Urinary bladder (tissue), 4 donors: ENCODE results near the gene F11. TPM values are rescaled to one million over a fixed set of nuclear protein-coding genes. Genes with fewer than 3 reads are reported as not detected.
A peak's percentile ranks its signal among the peaks of the same experiment; 100 is the strongest.

Source experiments
- DNase-seq: peaks from one replicate; pipeline ENCODE4 v3.0.0-alpha.2; 2015; ENCODE audit errors: extremely low spot score
- H3K27ac ChIP-seq: one replicate; pipeline ENCODE4 v1.5.1; 2013; ENCODE audit warnings: low read depth, mild to moderate bottlenecking, moderate library complexity
- H3K36me3 ChIP-seq: one replicate; pipeline ENCODE4 v1.6.1; 2013; ENCODE audit warnings: mild to moderate bottlenecking, moderate library complexity; ENCODE audit not compliant: insufficient read depth
- H3K4me1 ChIP-seq: one replicate; pipeline ENCODE4 v1.6.1; 2013; ENCODE audit warnings: mild to moderate bottlenecking, moderate library complexity; ENCODE audit not compliant: insufficient read depth
- H3K4me3 ChIP-seq: one replicate; pipeline ENCODE4 v1.5.1; 2013; ENCODE audit warnings: low read depth, low read length
- WGBS: extraction: QIAGEN DNeasy Blood & Tissue Kit; methylation state at CpG from one replicate; pipeline ENCODE4 v1.1.7; 2013; 5-methylcytosine and 5-hydroxymethylcytosine counted together
- polyA plus RNA-seq: library from polyadenylated mRNA; stranded (reverse); fragments of 200-250 nt; gene quantifications from one replicate; pipeline ENCODE4 v1.2.3, GENCODE V29; 2013
- total RNA-seq: library from RNA; depleted of rRNA; stranded (reverse); fragments of >200 nt; gene quantifications from one replicate; pipeline ENCODE4 v1.2.3, GENCODE V29; 2014
- donor health status: healthy with polysubstance abuse.
- donor health status: healthy.

Gene F11
- total RNA-seq, result not detected
- 0.04 TPM for polyA plus RNA-seq

DNA sequence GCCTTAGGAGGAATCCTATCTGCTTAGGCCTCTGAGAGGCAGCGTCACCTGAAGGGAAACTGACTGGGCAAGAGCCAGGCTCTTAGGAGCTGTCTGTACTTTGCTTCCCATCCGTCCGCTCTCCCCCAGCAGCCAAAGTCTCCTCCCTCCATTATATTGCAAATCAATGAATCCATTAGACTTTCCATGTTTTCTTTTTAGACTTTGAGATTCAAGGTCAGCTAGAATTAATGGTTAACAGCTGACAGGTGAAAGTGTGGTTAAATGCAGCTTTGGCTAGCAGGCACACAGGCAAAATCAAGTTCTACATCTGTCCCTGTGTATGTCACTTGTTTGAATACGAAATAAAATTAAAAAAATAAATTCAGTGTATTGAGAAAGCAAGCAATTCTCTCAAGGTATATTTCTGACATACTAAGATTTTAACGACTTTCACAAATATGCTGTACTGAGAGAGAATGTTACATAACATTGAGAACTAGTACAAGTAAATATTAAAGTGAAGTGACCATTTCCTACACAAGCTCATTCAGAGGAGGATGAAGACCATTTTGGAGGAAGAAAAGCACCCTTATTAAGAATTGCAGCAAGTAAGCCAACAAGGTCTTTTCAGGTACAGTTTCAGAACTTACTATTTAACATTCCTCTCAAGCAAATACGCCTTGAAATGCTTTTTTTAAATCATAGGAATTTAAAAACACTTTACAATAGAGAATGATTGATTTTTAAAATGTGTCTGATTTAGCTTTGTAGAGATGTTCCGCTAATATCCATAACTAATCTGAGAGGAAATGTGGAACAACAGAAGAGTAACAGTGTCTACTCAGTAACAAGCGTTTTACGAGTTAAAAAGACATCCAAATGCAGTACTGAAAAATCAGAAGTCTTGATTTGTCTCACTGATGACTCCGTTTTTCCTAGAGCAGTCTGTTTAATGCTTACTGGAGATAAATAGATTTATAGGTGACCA is at the start of gene F11:
Gene F11, plus strand, starts transcription at position 507 of the 970 bp plus-strand sequence. CDS start 948 bp downstream, outside the sequence.
- no peak for DNase-seq
- Histone ChIP-seq H3K4me3 (peak within 1 kb of the TSS; percentile 9), H3K36me3 (no peaks in the 10 kb centered on the region), H3K4me1 (no peaks in the 10 kb centered on the region), H3K27ac (no peak within 1 kb of the TSS)
- WGBS, result 68% methylated on average over 10 of the region's 10 CpGs

- H3K4me1 ChIP-seq, result no peaks in the 10 kb centered on the region
- no peak overlapping the region for H3K27ac ChIP-seq
- DNase-seq, result peak; percentile 17
- 51% methylated on average over 8 of the region's 8 CpGs for WGBS
- no peaks in the 10 kb centered on the region for H3K36me3 ChIP-seq
- no peak overlapping the region for H3K4me3 ChIP-seq
These were observed 49.4 kb upstream of the F11 start for GRCh38 chr4:186216465-186217024.

DNA sequence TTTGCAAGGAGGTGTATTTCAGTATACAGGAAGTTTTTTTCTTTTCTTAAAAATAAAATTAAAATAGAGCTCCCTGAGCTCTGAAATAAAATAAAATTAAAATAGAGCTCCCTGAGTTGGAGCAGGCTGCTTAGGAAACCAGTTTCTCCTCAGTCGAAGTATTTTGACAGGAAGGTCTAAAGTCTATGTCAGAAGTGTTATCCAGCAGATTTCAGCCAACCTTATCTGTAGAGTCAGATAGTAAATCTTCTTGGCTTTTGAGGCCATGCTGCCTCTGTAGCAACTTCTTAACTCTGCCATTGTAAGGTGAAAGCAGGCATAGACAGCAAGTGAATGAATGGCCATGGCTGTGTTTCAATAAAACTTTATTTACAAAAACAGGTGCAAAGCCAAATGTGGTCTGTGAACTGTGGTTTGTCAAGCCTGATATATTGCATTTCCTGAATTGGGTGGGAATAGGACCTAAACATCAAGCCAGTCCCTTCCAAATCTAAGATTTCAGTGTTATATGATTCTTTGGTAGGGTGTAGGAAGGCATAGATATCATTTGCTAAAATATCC is 48.2 kb upstream of the F11 start:
- H3K4me1 ChIP-seq, result no peaks in the 10 kb centered on the region
- no peaks in the 10 kb centered on the region for H3K36me3 ChIP-seq
- no peak overlapping the region for H3K4me3 ChIP-seq
- no peak for DNase-seq
- WGBS, result 33% methylated on average over 1 of the region's 1 CpG
- H3K27ac ChIP-seq, result no peak overlapping the region

GRCh38 chr4:186221624-186222023 is 44.4 kb upstream of the F11 start:
- Histone ChIP-seq H3K27ac (no peak overlapping the region), H3K4me3 (no peak overlapping the region), H3K4me1 (no peaks in the 10 kb centered on the region), H3K36me3 (no peaks in the 10 kb centered on the region)
- WGBS, result 85% methylated on average over 1 of the region's 1 CpG
- no peak for DNase-seq

GRCh38 chr4:186225848-186226247 is 40.1 kb upstream of the F11 start:
- no peak for DNase-seq
- Histone ChIP-seq H3K4me3 (no peak overlapping the region), H3K4me1 (no peaks in the 10 kb centered on the region), H3K27ac (no peak overlapping the region), H3K36me3 (no peaks in the 10 kb centered on the region)

GRCh38 chr4:186226521-186227189 is 39.3 kb upstream of the F11 start:
- 95% methylated on average over 3 of the region's 3 CpGs for WGBS
- H3K36me3 ChIP-seq, result no peaks in the 10 kb centered on the region
- H3K27ac ChIP-seq, result no peak overlapping the region
- no peak for DNase-seq
- H3K4me1 ChIP-seq, result no peaks in the 10 kb centered on the region
- H3K4me3 ChIP-seq, result no peak overlapping the region

DNA sequence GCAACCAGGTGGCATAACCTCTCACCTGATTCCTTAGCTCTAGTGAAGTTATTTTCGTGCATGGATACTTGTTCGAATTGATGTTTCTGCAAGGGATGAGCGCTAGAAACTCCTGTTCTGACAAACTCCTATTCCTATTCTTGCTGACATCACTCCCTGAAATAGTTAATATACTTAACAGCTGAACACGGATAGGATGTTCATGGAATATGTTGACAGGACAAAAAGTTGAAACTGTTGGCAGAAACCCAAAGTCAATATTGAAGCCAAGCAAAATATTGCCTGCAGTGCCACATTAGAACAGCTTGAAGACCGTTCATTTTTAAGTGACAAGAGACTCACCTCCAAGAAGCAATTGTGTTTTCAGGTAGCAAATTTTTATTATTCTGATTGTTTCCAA is 38.8 kb upstream of the F11 start, which contains the start of gene KLKB1:
Gene KLKB1, plus strand, starts transcription at position 287 of the 400 bp plus-strand sequence. CDS start 689 bp downstream, outside the sequence.
- no peak for DNase-seq
- WGBS, result 74% methylated on average over 5 of the region's 5 CpGs
- H3K4me3 ChIP-seq, result no peak within 1 kb of the TSS
- no peaks in the 10 kb centered on the region for H3K36me3 ChIP-seq
- no peak within 1 kb of the TSS for H3K27ac ChIP-seq
- no peaks in the 10 kb centered on the region for H3K4me1 ChIP-seq

- WGBS, result 13% methylated on average over 2 of the region's 2 CpGs
- no peak for DNase-seq
- H3K4me1 ChIP-seq, result no peaks in the 10 kb centered on the region
- H3K27ac ChIP-seq, result no peak overlapping the region
- no peak overlapping the region for H3K4me3 ChIP-seq
- no peaks in the 10 kb centered on the region for H3K36me3 ChIP-seq
These were observed 38.1 kb upstream of the F11 start for GRCh38 chr4:186227744-186228513.

GRCh38 chr4:186228514-186228894 is 37.5 kb upstream of the F11 start:
- Histone ChIP-seq H3K4me1 (no peaks in the 10 kb centered on the region), H3K36me3 (no peaks in the 10 kb centered on the region), H3K4me3 (no peak overlapping the region), H3K27ac (no peak overlapping the region)
- WGBS, result 35% methylated on average over 2 of the region's 2 CpGs
- DNase-seq, result no peak

GRCh38 chr4:186234367-186234766 is 31.6 kb upstream of the F11 start:
- Histone ChIP-seq H3K36me3 (no peaks in the 10 kb centered on the region), H3K4me1 (no peaks in the 10 kb centered on the region), H3K4me3 (no peak overlapping the region), H3K27ac (no peak overlapping the region)
- DNase-seq, result no peak
- 50% methylated on average over 2 of the region's 2 CpGs for WGBS

DNA sequence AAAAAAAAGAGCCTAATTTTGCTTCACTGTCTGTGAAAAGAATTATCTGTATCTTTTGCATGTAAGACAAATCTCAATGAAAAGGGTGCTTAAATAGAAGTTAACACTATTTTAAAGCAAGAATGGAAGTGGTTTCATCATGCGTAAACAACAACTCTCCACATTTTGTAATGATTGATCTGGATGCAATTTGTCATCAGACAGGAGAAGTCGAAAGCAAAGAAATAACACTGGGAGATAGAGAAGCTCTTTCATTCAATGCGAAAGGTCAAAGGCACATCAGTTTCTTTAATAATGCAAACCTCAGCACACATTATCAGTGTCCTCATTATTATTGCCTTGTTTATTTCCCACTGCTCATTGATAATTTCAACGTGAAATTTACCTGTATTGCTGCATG is 29.9 kb upstream of the F11 start:
- Histone ChIP-seq H3K36me3 (no peaks in the 10 kb centered on the region), H3K4me3 (no peak overlapping the region), H3K4me1 (no peaks in the 10 kb centered on the region), H3K27ac (no peak overlapping the region)
- WGBS, result 88% methylated on average over 4 of the region's 4 CpGs
- no peak for DNase-seq

DNA sequence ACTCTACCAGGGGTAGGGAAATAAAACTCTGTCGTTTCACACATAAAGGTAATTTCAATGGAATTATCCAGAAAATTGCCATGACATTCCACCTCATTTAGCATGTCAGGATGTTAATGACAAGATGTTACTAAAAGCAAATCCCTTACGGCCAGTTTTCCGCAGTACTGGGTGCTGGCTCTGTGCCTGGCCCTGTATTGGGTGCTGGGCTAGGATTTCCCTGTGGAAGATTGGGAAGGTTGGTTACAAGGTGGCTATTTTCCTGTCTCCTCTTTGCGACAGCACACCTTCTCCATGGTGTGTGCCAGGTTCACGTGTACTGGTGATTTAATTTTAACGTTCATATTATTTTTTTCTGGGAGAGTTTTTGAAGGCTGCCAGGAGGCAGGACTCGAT is 25.5 kb upstream of the F11 start:
- DNase-seq, result no peak
- no peaks in the 10 kb centered on the region for H3K36me3 ChIP-seq
- no peak overlapping the region for H3K27ac ChIP-seq
- no peak overlapping the region for H3K4me3 ChIP-seq
- 84% methylated on average over 7 of the region's 7 CpGs for WGBS
- no peaks in the 10 kb centered on the region for H3K4me1 ChIP-seq
